NCI-H1436 (cell line): ENCODE results near the gene ANKRD34A.
"Not testable (repeated sequence)": the region's sequence is repeated elsewhere in the genome, so short reads cannot be mapped to it uniquely, and the experiment has no call there.

ENCODE experiments used
- DNase-seq: peaks from one replicate; lab custom pipeline; 2025; lab: John Stamatoyannopoulos, UW

Gene ANKRD34A

DNA sequence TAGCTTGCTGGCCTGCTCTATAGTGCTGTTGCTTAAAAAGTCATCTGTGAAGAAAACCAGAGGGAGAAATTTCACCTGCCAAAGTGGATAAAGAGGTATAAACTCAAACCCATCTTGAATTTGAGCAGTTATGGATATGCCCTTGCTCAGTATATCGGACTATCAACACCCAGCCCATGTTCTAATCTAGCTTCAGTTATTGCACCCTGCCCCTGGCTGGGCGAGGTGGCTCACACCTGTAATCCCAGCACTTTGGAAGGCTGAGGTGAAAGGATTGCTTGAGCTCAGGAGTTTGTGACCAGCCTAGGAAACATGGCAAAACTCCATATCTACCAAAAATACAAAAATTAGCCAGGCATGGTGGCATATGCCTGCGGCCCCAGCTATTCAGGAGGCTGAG, 19.8 kb downstream of the ANKRD34A start:
- no peak for DNase-seq

DNA sequence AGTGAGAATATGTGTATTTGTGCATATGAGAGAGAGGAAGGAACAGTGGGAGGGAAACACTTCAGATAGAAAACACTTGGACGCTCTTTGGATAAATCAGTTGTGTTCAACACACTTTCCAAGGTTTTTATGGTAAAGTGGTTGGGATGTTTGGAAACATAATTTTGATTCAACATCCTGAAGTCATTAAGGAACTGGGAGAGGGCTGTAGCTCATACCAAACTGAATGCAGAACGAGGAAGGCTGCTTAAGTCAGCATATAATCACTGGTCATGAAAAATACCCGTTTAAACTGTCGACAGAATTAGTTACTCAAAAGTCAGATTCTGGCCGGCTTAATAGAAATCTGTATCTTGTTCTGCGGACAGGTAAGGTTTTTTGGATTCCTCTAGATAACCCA, 21.5 kb downstream of the ANKRD34A start:
- no peak for DNase-seq

DNA sequence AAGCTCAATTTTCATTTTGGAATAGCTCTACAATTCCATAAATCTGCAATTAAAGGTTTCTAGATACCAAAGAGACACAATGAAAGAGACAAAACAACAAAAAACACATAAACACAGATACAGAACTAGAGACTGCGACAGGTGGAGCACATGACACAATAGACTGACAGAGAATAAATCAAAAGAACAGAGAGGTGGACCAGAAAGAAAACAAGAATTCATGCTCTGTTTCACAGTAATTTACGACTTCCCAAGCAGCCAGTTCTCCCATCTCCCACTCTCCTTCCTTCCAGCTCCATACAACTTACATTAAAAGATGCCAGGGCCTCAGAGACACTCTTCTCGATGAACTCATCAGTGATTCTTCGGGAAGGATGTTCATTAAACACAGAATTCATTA, 22.0 kb downstream of the ANKRD34A start:
- DNase-seq: no peak

DNA sequence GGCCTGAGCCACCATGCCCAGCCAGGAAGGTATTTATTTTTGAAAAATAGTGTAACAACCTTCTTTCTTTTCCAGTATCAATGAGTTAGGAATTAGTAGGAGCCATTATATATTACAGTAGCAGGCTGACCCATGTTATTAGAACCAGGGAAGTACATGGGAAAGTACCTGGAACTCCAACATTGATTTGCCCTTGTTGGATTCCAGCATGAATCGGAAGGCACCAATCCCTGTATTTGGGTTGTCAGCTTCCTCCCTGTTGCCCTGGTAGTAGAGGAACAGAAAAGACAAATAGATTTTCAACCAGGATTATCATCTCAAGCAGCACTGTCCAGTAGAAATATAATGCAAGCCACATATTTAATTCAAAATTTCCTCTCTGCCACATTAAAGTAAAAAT, 26.9 kb downstream of the ANKRD34A start:
- no peak for DNase-seq

DNA sequence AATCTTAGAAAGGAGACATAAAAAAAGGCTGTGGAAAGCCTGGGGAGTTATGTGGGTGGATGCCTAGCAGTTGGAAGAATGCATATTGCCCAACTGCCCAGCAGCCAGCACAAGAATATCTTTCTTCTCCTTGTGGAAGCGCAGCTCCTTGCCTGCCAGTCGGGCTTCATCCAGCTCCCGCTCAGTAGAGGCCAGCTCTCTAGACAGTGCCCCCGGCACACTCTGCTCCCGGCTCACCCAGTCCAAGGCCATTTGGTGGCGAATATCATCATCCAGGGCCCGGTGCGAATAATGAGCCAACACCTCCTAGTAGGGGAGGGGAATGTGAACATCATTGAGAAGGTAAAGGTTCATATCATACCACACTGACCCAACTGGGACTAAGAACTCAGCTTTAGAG, 28.1 kb downstream of the ANKRD34A start:
- no peak for DNase-seq

DNA sequence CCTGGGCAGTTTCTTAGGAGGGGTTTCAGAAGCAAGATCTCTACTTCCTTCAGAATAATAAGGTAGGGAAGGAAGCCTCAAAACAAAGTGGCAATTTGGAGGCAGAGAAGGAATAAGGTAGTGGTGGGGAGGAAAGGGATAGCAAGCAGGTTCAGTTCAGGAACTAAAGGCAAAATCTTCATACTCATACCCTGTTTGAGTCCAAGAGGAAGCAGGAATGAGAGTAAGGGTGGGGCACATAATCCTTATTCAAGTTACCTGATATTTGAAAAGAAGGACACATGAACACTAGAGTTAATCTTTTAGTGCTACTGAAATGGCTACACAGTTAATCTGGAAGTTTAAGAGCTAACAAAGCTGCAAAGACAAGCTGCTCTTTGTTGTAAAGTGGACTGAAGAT, 28.7 kb downstream of the ANKRD34A start:
- DNase-seq: no peak

DNA sequence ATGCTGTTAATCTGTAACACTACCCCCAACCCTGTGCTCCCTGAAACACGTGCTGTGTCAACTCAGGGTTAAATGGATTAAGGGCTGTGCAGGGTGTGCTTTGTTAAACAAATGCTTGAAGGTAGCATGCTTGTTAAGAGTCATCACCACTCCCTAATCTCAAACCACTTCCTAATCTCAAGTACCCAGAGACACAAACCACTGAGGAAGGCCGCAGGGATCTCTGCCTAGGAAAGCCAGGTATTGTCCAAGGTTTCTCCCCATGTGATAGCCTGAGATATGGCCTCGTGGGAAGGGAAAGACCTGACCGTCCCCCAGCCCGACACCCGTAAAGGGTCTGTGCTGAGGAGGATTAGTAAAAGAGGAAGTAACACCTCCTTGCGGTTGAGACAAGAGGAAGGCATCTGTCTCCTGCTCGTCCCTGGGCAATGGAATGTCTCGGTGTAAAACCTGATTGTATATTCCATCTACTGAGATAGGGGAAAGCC, 31.8 kb downstream of the ANKRD34A start:
- DNase-seq: not testable (repeated sequence)

DNA sequence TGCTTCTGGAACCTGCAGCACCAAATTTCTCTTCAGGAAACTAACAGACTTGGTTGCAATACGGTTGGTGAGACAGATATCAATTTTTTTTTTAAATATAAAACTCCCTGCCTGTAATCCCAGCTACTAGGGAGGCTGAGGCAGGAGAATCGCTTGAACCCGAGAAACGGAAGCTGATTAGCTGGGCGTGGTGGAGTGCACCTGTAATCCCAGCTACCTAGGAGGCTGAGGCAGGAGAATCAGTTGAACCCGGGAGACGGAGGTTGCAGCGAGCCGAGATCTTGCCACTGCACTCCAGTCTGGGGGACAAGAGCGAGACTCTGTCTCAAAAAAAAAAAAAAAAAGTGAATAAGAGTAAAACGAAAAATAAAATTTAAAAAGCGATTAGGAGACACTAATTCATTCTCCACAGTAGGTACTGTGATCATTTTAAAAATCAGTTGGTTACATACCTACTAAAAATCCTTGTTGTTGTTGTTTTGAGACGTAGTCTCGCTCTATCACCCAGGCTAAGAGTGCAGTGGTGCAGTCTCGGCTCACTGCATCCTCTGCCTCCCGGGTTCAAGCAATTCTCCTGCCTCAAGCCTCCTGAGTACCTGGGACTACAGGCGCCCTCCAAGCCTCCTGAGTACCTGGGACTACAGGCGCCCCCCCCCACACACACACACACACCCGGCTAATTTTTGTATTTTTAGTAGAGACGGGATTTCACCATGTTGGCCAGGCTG, 36.3 kb downstream of the ANKRD34A start:
- no peak for DNase-seq

DNA sequence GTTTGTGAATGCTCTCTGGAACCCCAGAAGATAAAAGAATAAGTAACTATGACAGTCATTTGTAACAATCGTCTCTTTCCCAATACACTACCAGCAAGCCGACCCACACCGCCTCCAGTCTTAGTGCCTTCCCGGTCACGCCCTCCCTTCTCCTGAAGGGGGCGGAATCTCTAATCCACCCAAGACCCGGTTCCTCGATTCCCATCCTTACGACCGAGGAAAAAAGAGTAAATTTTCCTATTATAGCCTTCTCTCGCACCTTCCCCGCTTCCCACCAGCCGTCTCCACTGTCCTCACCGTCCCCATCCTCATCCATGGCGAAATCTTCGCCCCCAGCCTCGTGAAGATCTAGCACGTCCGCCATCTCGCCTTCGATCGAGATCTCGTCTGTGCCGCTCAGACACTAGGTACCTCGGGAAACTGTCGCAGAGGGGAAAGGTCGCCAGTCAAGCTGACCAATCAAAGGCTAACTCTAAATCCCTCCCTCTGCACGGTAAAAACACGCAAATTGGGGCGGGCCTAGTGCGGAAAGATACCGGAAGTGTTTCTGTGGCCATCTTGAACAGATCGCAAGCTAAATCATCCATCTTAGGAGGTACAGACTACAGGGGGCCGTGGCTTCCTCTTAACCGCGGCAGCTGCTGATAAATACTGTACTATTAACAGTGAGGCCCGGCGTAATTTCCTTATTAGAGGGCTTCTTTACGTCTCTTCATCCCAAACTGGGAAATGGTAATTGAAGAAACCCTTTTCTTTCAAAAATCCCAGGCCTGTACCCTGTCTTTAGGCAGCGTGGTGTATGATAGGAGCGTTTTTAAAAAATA, 37.1 kb downstream of the ANKRD34A start, which contains the start of gene RBM8A:
Gene RBM8A (minus strand): TSS at position 422 of the 824 bp plus-strand sequence. CDS start 58 bp downstream, at position 364.
- DNase-seq: peak; percentile 97

DNA sequence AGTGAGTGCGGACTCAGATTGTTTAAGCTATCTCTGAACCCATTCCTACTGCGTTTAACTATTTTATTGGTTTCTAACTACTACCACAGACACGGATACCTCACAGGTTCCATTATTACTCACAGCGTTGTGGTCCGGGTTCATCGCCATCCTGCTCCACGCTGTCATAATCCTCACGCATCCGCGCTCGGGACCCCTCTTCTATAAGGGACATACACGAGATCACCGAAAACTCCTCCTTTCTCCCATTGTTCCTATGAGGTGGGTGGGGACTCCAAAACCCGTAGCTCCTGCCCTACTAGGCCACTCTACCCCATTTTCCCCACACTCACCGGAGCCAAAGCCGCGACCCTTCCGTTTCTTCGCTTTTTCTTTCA, 37.7 kb downstream of the ANKRD34A start:
- no peak for DNase-seq

DNA sequence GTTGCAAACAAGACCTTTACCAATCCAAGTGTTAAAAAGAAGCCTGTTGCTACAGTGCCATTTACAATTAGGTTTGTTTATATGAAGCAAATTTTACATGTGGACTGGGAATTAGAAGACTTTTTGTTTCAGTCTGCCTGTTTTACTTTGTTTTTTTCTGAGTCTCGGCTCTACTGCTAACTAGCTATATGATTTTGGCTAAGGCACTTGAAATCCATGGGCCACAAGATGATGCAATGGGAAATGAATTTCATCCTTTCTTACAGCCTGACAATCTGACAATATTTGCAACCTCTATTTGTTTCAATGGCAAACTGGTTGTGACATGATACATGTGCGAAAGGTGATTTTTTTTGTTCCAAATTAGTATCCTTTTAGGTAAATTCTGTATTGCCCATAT, 42.1 kb downstream of the ANKRD34A start:
- DNase-seq: no peak

DNA sequence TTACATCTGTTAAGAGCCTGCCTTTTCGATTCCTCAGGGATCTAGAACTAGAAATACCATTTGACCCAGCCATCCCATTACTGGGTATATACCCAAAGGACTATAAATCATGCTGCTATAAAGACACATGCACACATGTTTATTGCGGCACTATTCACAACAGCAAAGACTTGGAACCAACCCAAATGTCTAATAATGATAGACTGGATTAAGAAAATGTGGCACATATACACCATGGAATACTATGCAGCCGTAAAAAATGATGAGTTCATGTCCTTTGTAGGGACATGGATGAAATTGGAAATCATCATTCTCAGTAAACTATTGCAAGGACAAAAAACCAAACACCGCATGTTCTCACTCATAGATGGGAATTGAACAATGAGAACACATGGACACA, 44.1 kb downstream of the ANKRD34A start:
- DNase-seq: not testable (repeated sequence)

DNA sequence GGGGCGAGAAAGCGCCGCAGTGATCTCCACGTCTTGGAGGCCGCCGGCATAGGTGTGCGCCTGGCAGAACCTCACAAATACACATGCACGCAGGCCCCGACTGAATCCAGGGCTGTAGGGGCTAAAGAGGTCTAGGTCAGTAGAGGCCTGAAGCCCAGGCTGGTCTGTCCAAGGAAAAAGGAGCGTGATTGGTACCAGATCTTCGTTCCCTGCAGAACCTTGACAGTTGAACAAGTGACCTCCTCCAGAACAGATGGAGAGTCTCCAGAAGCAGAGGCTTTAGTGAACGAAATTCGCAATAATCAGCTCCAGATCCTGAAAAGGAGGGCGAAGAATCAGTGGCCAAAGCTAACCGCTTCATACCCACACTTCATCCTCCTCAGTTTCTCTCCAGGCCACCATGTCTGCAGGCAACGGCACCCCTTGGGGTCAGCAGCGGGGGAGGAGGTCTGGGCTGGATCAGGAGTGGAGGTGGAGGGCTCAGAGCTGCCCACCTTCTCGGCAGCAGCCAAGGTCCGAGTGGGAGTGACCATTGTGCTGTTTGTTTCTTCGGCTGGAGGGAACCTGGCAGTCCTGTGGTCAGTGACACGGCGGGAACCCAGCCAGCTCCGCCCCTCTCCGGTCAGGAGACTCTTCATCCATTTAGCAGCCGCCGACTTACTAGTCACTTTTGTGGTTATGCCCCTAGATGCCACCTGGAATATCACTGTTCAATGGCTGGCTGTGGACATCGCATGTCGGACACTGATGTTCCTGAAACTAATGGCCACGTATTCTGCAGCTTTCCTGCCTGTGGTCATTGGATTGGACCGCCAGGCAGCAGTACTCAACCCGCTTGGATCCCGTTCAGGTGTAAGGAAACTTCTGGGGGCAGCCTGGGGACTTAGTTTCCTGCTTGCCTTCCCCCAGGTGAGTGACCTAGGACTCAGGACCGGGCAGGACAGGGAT, 45.1 kb downstream of the ANKRD34A start:
- DNase-seq: no peak

DNA sequence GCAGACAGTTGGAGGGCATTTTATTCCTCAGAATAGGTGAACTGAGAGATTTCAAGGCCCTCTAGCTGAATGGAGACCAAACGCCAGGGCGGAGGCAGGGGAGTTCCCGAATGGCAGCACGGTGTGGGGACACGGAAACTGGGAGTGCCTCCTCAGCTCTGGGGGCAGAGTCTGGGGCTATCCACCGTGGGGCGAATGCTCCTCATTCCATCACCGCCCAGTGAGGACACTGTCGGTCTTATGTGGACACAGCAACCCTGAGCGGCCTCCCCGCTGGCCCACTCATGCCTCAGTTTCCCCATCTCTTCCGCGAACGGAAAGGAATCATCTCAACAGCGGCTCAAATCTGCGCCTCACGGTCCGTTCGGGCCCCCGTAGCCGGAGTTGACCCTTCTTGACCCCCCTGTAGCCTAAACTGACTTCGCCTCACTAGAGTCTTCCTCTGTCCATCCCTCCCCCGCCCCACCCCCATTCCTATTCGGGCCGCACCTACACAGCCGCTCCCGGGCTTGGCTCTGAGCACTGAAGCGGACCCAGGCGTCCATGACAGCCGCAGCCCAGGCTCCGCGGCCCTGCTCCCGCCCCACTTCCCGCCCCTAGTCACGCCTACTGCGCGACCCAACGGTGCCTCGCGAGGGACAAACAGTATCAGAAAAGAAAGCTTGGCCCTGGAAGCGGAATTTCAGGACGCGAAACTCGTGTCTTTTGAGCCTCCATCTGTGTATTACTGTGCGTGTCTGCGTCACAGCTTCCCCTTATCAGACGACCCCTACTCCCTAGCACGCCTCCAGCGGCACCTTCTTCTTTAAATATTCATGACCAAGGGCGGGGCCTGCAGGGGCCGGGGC, 46.0 kb downstream of the ANKRD34A start, which contains the start of gene PEX11B:
Gene PEX11B (minus strand): TSS at position 574 of the 848 bp plus-strand sequence. CDS start 29 bp downstream, at position 545.
- peak; percentile 73 for DNase-seq

DNA sequence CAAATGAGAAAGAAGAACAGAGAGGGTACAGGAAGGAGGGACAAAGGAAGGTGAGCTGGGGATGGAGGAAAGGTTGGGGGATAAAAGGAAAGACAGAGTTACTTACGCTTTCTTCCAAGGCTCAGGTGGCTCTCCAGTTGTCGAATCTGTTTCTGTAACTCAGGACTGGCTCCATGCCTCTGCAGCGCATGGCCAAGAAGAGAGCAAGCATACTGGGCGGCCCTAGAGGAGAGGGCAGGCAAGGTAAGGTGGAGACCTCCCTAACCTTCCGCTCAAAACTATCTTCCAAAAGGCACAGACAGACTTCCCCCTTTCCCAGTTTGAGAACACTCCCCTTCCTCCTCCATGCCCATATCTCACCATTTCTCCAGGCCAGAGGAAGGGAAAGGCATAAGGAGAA, 46.8 kb downstream of the ANKRD34A start:
- no peak for DNase-seq

DNA sequence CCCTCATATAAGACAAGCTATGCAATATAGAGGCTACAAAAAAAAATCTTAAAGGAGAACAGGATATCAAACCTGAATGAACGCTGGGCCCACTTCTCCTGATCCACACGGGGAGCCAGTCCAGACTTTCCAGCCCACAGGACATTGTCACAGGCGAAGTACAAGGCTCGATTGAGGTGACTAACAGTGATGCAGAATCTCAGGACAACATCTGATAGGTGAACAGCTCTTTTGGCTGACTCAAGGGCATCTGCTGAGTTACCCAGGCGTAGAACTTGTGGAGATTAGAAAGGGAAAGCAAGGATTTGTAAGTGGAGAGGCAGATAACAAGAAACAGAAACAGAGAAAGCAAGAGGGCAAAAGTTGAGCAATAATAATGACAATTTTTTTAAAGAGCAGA, 47.6 kb downstream of the ANKRD34A start:
- no peak for DNase-seq

DNA sequence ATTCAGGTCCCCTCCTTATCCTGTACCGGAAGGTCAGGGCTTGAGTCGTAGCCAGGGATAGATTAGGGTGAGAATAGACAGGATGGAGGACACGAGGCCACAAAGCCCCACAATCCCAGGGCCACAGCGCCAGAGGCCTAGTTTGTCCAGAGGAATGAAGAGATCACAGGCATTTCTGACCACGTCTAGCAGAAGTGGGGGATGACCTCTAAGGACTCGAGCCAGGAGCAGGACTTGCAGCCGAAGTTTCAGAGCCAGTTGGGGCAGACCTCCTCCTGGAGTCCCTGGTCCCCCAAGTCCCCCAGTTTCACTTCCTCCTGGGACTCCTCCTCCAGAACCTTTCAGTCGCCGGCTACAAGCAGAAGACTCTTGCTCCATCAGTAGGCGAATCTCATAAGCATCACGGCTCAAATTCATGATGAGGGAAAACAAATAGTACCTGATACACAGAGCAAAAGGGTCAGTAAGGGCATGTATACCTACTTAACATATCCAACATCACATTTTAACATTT, 52.2 kb downstream of the ANKRD34A start:
- no peak for DNase-seq
